Right ventricle myocardium inferior (tissue), 1 donor: ENCODE measurements around the gene SAMD4A. TPM values are rescaled to one million over a fixed set of nuclear protein-coding genes. Genes with fewer than 3 reads are reported as not detected.

Source experiments
- ATAC-seq: fragments of 200-7000 bp; cut with Tn5 transposase; one replicate; pipeline ENCODE4 v1.9.1; 2020; ENCODE audit warnings: mild to moderate bottlenecking, moderate library complexity
- DNase-seq: peaks from one replicate; pipeline ENCODE4 v3.0.0; 2021; ENCODE audit errors: missing footprints
- intact Hi-C: fragments of 100-400 bp; cut with DNase I; formaldehyde crosslinking; loops from one replicate; pipeline ENCODE4 v1.11.0; 2022
- total RNA-seq: library from RNA; stranded (reverse); fragmentation: NEBNext Ultra II Directional; extraction: Animal tissue kit (Norgen Biotek cat#: 25700); gene quantifications from one replicate; pipeline ENCODE4 v1.2.1, GENCODE V29; 2021
- donor health status: DM: no; HTN: yes; CAD: no; lungs with severe emphysema.

The SAMD4A gene
- total RNA-seq, 1 donor from 2014 or later, result 128 TPM

DNA sequence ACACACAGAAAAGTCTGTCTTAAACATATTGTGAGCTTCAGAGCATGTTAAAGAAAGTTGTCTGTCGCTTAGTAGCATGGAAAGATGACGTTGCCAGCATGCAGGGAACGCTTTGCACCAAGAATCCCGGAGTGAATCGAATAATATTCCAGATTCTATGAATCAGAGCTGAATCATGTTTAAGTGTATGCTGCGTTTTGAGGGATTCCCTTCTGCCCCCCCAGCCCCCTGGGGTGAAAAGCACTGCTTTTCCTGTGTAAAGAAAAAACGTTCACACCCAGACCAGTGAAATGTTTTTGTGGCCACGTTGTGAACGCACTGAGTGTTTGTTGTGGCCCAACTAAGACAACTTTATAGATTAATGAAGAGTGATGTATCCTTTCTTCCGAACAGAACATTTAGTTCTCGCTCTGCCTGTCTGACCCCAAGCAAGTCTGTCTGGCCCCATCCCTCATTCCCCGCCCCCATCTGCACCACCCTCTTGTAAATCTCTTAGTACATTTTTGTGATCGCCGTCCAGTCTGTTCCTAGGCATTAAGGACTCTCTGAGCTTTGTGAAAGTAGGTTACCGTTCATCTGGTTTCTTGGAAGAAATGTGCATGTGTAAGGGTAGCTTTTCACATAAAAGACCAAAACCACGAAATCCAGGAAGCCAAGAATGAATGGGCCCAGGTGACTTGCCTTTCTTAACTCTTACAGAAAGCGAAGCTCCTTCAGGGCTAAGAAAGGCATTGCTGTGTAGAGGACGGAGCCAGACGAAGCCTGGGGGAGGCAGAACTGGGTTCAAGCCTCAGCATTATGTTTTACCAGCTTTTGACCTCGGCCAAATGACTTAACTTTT, 103.0 kb downstream of the SAMD4A start:
- peak; percentile 7 for ATAC-seq

GRCh38 chr14:54671537-54671936, 104.6 kb downstream of the SAMD4A start:
- DNase-seq (no peak), ATAC-seq (peak; percentile 69)
- intact Hi-C loops, result no loop called here

More for the DNA sequence above, 103.0 kb downstream of the SAMD4A start:
- intact Hi-C loops, result loop anchor here (2.0 kb wide), 1 partner anchor 63 kb away; no protein-coding TSS in a partner anchor
- DNase-seq, result no peak

DNA sequence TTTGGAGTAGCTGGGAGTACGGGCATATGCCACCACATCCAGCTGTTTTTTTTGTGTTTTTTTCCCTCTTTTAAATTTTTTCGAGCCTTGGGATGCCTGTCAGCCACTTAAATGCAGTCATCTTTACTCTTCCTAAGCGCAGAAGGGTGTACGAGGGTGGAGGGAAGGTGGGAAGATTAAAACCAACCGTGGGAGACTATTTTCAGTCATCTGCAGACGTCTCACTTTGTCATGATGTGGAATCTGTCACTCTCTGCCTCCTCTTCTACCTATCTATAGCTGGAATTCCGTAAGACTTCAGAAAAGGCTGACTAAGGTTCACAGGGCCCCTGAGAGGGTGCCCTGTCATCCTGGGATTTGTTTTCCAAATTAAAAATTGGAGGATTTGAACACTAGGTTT, 105.3 kb downstream of the SAMD4A start:
- no peak for DNase-seq
- intact Hi-C loops, result no loop called here
- no peak for ATAC-seq

- DNase-seq, result no peak
- intact Hi-C loops, result no loop called here
- no peak for ATAC-seq
Measured at GRCh38 chr14:54672688-54673087, 105.8 kb downstream of the SAMD4A start.

- intact Hi-C loops, result no loop called here
- DNase-seq (no peak), ATAC-seq (peak; percentile 4)
Measured at GRCh38 chr14:54673193-54674045, 106.5 kb downstream of the SAMD4A start.

DNA sequence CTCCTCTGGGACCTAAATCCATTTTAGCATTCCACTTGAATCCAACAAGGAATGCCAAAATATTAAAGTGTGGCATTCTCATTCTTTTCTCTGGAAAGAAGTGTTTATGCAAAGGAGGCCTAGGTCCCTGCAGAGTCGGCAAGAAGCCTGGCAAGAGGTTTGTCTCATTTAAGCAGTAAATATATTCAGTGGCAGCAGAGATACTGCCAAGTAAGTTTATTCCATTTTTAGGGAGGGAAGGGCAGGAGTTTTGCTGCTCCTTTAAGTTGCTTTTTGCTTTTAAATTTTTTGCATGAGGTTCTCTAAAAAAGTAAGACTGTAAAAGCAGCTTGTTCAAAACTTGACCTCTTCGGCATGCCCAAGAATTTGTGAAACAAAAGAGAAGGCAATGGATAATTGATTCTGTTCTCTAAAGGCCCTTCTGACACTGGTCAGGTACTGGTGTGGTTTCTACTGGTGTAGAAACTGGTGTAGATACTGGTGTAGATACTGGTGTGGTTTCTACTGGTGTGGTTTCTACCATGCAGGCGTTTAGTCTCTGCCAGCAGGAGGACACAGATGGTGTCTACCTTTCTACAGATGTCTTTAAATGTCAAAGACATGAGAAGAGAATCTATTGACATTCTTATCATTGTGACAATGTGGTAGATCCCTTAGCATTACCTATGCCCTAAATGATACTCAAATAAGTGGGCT, 107.3 kb downstream of the SAMD4A start:
- DNase-seq (no peak), ATAC-seq (no peak)
- intact Hi-C loops, result no loop called here

DNA sequence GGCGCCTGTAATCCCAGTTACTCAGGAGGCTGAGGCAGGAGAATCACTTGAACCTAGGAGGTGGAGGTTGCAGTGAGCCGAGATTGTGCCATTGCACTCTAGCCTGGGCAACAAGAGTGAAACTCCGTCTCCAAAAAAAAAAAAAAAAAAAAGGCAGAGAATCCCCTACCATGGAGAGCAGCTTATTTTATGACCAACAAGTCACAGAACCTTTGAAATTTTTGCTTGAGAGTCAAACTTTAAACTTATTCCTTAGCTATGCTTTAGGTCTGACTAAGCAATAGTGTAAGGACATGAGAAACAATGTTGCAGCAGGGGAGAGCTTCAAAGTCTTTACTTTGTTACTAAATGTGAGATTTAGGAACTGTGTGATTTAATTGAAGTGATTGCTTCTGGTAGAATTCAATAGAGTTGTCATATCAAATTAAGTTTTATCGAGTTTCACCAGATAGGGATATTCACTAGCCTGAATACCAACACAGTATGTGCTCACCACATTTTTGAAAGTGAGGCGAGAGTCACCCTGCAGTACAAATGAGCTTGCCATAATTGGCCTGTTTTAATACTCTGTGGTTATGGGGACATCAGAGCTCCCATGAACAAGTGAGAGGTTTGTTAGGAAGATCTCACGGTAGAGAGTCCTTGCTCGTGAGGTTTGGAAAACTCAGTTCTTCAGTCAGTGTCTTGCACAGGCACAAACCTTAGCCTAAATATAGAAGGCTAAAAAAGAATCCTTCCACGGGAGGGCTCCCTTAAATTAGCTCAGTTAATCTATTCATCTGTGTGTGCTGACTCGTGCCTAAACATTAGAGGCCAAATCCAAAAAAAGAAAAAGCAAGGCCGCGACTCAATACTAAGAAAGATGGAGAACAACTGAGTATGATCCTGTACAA, 108.6 kb downstream of the SAMD4A start:
- intact Hi-C loops, result no loop called here
- peak; percentile 25 for ATAC-seq

DNA sequence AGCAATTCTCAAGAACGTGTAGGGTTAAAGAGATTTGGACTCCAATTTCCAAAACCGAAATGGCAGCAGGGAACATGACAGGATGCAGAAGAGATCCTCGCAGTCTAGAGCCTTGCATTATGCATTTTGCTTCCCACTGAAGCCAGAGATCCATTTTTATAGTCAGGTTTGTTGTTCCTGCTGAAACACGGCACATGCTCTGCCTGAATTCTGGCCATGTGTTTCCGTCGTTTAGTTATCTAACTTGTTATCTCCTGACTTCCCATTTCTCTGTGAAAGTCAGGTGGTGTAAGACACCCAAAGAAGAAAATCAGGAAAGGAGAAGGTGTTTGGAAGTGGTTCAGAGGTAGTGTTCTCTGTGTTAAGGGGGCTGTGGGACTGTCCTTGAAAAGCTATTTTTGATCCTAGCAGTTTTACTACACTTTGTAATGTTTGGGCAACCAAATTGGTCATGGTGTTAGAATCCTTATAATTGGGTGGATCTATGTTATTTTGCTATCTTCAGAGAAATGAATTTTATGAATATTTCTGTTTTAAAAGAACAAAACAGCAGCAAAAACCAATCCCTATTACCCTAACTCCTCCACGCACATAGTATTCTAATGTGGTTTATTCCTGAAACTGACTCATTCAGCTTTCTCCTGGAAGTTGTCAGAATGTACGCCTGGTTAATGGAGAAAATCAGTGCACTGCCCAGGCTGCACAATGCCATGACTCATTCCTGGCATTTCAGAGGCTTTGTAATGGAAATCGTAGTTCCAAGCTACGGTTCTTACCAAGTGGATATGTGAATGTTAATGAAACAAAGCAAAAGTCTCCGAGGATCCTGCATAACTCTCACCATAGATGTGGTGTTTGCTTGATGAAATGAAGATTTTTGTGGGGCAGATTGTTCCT, 110.1 kb downstream of the SAMD4A start:
- intact Hi-C loops, result no loop called here
- DNase-seq, result no peak
- ATAC-seq, result peak; percentile 48

More for the DNA sequence above, 108.6 kb downstream of the SAMD4A start:
- no peak for DNase-seq

GRCh38 chr14:54680651-54681050, 113.7 kb downstream of the SAMD4A start:
- no peak for ATAC-seq
- no peak for DNase-seq
- intact Hi-C loops, result no loop called here

- intact Hi-C loops, result no loop called here
- no peak for ATAC-seq
Measured at GRCh38 chr14:54681811-54682261, 114.9 kb downstream of the SAMD4A start.

DNA sequence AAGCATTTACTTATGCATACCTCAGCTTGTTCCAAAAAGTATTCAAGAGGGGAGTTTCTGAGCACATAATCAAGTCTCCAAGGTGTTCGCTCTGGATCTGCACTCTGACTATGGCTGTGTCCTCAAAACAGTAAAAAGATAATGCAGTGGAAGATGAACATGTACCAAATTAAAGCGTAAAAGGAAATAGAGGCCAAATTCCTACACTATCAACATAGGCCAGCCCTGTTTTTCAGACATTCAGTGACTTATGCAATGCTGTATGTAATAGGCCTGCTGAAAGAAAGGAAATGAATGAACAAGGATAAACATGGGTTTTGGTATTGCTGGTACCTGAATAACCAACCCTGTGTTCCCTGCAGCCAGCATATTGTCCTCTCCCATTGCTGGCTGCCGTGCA, 115.7 kb downstream of the SAMD4A start:
- intact Hi-C loops, result no loop called here
- no peak for ATAC-seq

More at GRCh38 chr14:54681811-54682261, 114.9 kb downstream of the SAMD4A start:
- DNase-seq, result no peak

DNA sequence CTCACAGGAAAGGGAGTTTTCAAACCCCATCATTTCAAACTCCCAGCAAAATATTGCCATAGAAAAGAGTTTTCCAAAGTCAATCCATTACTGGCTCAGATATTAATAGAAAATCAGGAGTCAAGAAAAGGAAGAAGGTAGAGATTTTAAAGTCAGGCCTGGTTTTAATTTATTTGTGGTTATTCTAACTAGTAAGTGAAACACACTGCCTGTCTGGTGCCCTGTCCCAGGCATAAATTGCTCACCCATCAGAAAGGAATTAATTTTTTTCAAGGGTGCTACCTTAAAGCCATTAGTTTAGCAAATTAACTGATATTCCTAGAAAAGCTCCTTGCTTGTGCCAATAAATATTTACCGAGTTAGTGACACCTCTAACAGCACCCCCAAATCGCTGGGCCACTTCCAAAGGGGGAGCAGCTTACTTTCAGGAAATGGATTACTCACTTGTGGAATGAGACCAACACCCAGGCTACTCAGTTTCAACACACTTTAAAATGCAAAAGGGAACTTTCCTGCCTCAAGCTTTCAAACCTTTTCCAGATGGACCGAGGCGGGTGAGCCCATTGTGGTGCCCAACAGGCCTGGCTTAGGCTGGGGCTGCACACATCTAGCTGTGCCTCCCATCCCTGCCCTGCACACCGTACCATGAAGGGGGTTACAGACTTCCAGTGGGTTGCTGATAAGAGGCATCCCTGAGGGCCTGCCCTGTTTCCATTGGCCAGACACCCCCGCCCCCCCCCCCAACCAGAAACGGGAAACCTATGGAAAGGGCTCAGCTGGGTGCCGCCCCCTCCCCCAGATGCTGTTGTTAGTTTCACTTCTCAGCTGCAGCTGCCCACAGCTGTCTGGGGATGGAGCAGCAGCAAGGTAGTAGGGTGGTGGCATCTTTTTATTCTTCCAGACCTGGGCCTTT, 117.2 kb downstream of the SAMD4A start:
- ATAC-seq, result no peak
- DNase-seq, result no peak
- intact Hi-C loops, result no loop called here

More for the DNA sequence above, 115.7 kb downstream of the SAMD4A start:
- no peak for DNase-seq

GRCh38 chr14:54685286-54685845, 118.4 kb downstream of the SAMD4A start:
- intact Hi-C loops, result loop anchor here (5.0 kb wide), 1 partner anchor 33 kb away; no protein-coding TSS in a partner anchor

GRCh38 chr14:54686219-54686870, 119.4 kb downstream of the SAMD4A start:
- intact Hi-C loops, result loop anchor here (2.0 to 5.0 kb wide), 2 partner anchors 34 to 86 kb away; no protein-coding TSS in a partner anchor
- ATAC-seq, result peak; percentile 65
- DNase-seq, result no peak

More at GRCh38 chr14:54685286-54685845, 118.4 kb downstream of the SAMD4A start:
- no peak for DNase-seq
- ATAC-seq, result no peak
